ENCODE results near the gene RMC1. TPM values are rescaled to one million over a fixed set of nuclear protein-coding genes. Genes with fewer than 3 reads are reported as not detected.

Gene RMC1
- 23.5 and 28.2 TPM in 2 replicates for total RNA-seq

GRCh38 chr18:23503038-23503962 lies at the start of gene RMC1:
Gene RMC1, plus strand, starts transcription at chr18:23503511. Its CDS starts 108 bp downstream, at chr18:23503619.

Small RNAs within 50 kb of the gene (small RNA-seq; reads per million reads assigned to genes)
- gene AC026634.1 (not detected), gene RF00019 (not detected)

Other genes starting within 250 kb of the RMC1 start
- gene RIOK3, start 50.2 kb upstream of the RMC1 start, total RNA-seq: 82.3 and 94.8 TPM in 2 replicates
- 45.5 and 65.4 TPM in 2 replicates for gene NPC1, start 83.0 kb downstream of the RMC1 start, total RNA-seq
- gene ANKRD29, start 159.4 kb downstream of the RMC1 start, total RNA-seq: 0.27 and 2.2 TPM in 2 replicates
- gene LAMA3, start 185.9 kb downstream of the RMC1 start, total RNA-seq: 8.0 and 11.1 TPM in 2 replicates